ENCODE measurements around the gene KNCN.

DNA sequence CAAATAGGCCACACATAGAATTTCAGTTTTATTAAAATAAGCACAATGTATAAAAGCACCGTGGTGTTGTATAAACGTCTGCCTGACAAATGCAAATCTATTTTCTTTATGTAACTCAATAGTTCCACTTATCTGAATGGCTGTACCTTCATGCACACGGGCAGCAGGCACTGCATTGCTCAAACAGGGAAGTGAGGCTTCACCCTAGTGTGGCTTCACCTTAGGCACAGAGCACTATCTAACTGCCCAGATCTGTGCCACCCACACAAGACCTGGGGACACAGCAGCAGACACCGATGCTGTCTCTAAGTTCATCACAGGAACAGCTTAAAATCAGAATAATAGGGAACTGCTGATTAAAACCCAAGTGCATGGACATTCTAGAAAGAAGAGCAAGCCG, 6.0 kb upstream of the KNCN start:
- TF ChIP-seq REPIN1 (tag by site-specific recombination; IDR thresholded peaks at IDR 0.05; ENCODE audit: low read depth) (no peak), ZXDB (tag by site-specific recombination; IDR thresholded peaks at IDR 0.05) (no peak)

All from HEK293 (cell line).